H1 (cell line): Measurements from ENCODE around the gene MICOS13. TPM values are rescaled to one million over a fixed set of nuclear protein-coding genes. Genes with fewer than 3 reads are reported as not detected.

ENCODE experiments used
- ATF3 ChIP-seq: IDR thresholded peaks from 2 replicates; pipeline ENCODE4 v1.6.1; 2011; ENCODE audit warnings: low read depth, mild to moderate bottlenecking, low read length; ENCODE audit not compliant: insufficient read depth
- CBX8 ChIP-seq: fragments of 300-800, 300-1000 bp; sonication (generic); IDR thresholded peaks from 2 replicates; pipeline ENCODE4 v1.7.1; 2016; ENCODE audit warnings: low read depth, low read length, borderline replicate concordance
- CEBPB ChIP-seq: IDR thresholded peaks from 2 replicates; pipeline ENCODE4 v1.6.1; 2012; ENCODE audit warnings: low read depth, low read length
- CHD2 ChIP-seq: IDR thresholded peaks from 2 replicates; pipeline ENCODE4 v1.6.1; 2012; ENCODE audit warnings: low read length, improper control_type of control experiment
- CTCF ChIP-seq, 3 experiments: IDR thresholded peaks; 1 replicate in 2 of 3; 2 replicates in 1 of 3; pipeline versions ENCODE4 v1.5.1 to v1.6.1; 2011; ENCODE audit warnings: low read length in 3 of 3, mild to moderate bottlenecking in 3 of 3, inconsistent platforms in 2 of 3, low read depth in 1 of 3, moderate library complexity in 1 of 3; ENCODE audit not compliant: insufficient read depth in 1 of 3; ENCODE audit errors: control extremely low read depth in 1 of 3
- E2F6 ChIP-seq: IDR thresholded peaks from 2 replicates; pipeline ENCODE4 v1.6.1; 2012; ENCODE audit warnings: inconsistent platforms
- HDAC2 ChIP-seq, 2 experiments: fragments of 300-600 bp in 1 of 2; sonication (generic) in 1 of 2; IDR thresholded peaks; 2 replicates each; pipeline ENCODE4 v1.6.1; 2011 to 2012; ENCODE audit warnings: low read depth in 2 of 2, low read length in 2 of 2, mild to moderate bottlenecking in 2 of 2, moderate library complexity in 2 of 2, borderline replicate concordance in 1 of 2, inconsistent platforms in 1 of 2
- HDAC6 ChIP-seq: IDR thresholded peaks from one replicate; pipeline ENCODE4 v1.7.1; 2012; ENCODE audit warnings: low read depth, mild to moderate bottlenecking, inconsistent platforms, low read length, moderate library complexity
- KDM1A ChIP-seq: fragments of 200-600, 300-600 bp; sonication (generic); IDR thresholded peaks from 2 replicates; pipeline ENCODE4 v1.7.1; 2016; ENCODE audit warnings: mild to moderate bottlenecking, low read length, borderline replicate concordance
- MAFK ChIP-seq: IDR thresholded peaks from 2 replicates; pipeline ENCODE4 v1.6.1; 2012; ENCODE audit warnings: low read depth, mild to moderate bottlenecking, improper control_type of control experiment, low read length
- PHF8 ChIP-seq: fragments of 200-600 bp; sonication (generic); conservative IDR thresholded peaks from 2 replicates; pipeline ENCODE4 v1.7.1; 2012; ENCODE audit warnings: low read depth, mild to moderate bottlenecking, inconsistent platforms, low read length, moderate library complexity
- POU5F1 ChIP-seq: IDR thresholded peaks from 2 replicates; pipeline ENCODE4 v1.6.1; 2011; ENCODE audit warnings: low read depth, mild to moderate bottlenecking, low read length, moderate library complexity
- RXRA ChIP-seq: IDR thresholded peaks from 2 replicates; pipeline ENCODE4 v1.6.1; 2011; ENCODE audit warnings: low read depth, mild to moderate bottlenecking, low read length, moderate library complexity; ENCODE audit not compliant: insufficient read depth
- SAP30 ChIP-seq: fragments of 300-600 bp; sonication (generic); IDR thresholded peaks from 2 replicates; pipeline ENCODE4 v1.7.1; 2012; ENCODE audit warnings: low read length, moderate library complexity, mild to moderate bottlenecking, inconsistent platforms; ENCODE audit not compliant: insufficient read depth, insufficient replicate concordance
- SUZ12 ChIP-seq: fragments of 200-600 bp; sonication (generic); IDR thresholded peaks from 2 replicates; pipeline ENCODE4 v1.6.1; 2012; ENCODE audit warnings: mild to moderate bottlenecking, inconsistent platforms, low read length, moderate library complexity, mixed read lengths
- TBP ChIP-seq: IDR thresholded peaks from 2 replicates; pipeline ENCODE4 v1.6.1; 2011; ENCODE audit warnings: low read depth, low read length, improper control_type of control experiment
- TCF12 ChIP-seq: IDR thresholded peaks from 2 replicates; pipeline ENCODE4 v1.6.1; 2011; ENCODE audit warnings: low read depth, mild to moderate bottlenecking, low read length
- ZNF274 ChIP-seq: IDR thresholded peaks from 2 replicates; pipeline ENCODE4 v1.7.0; 2012; ENCODE audit warnings: low read length, borderline replicate concordance; ENCODE audit errors: extremely low read depth
- polyA plus RNA-seq, 7 experiments: library from polyadenylated mRNA; depleted of rRNA in 3 of 7; stranded (reverse) in 5 of 7; unstranded in 2 of 7; fragments of >200 nt in 5 of 7; fragments of 200-250 nt in 2 of 7; gene quantifications; 1 replicate in 5 of 7; 2 replicates in 1 of 7; 4 replicates in 1 of 7; pipeline versions ENCODE4 v1.2.1 to v1.2.3, GENCODE V29; 2011 to 2013; ENCODE audit warnings: missing spikeins in 2 of 7, mixed read lengths in 2 of 7
- total RNA-seq: library from RNA; stranded (reverse); fragmentation: NEBNext Ultra II Directional; extraction: Animal tissue kit (Norgen Biotek cat#: 25700); gene quantifications from 2 replicates; pipeline ENCODE4 v1.2.1, GENCODE V29; 2021

MICOS13 gene
- total and polyA plus RNA-seq, 2 of the 8 experiments (the other 6 are each of a cell fraction or from before 2014, with no cell fraction given): 17.3 to 36.1 TPM

GRCh38 chr19:5690125-5690954, 10.0 kb upstream of the MICOS13 start, which contains the start of gene RPL36 (continued):
- TF ChIP-seq KDM1A (no peak), CHD2 (no peak), SAP30 (peak; percentile 15), SUZ12 (no peak), CEBPB (no peak), CTCF (IDR thresholded peaks at IDR 0.05; ENCODE audit: control extremely low read depth in 1 of 3, insufficient read depth in 1 of 3, low read depth in 1 of 3, low read length in 3 of 3) (peak; percentile 93 to 100 (median 99)), POU5F1 (no peak), E2F6 (no peak), PHF8 (peak; percentile 99), HDAC2 (IDR thresholded peaks at IDR 0.05; ENCODE audit: borderline replicate concordance in 1 of 2, low read depth in 2 of 2, low read length in 2 of 2) (no peak), ATF3 (peak; percentile 83), HDAC6 (no peak), TCF12 (no peak), MAFK (no peak), TBP (peak; percentile 98), ZNF274 (no peak), CBX8 (no peak), RXRA (no peak)
